ENCODE results near the gene ZNF865.

GRCh38 chr19:55633861-55634260 is 28.4 kb downstream of the ZNF865 start:
- TF ChIP-seq EZH2phosphoT487 (conservative IDR thresholded peaks at IDR 0.05; ENCODE audit: low read length) (no peak), CTCF (IDR thresholded peaks at IDR 0.05; ENCODE audit: insufficient read depth, low read length, poor library complexity, severe bottlenecking) (no peak)

All from SU-DHL-6 (cell line).